A673 (cell line): Measurements from ENCODE around the gene AGXT2. TPM values are rescaled to one million over a fixed set of nuclear protein-coding genes. Genes with fewer than 3 reads are reported as not detected.

Experiments used
- BruUV-seq: library from RNA; stranded (reverse); fragments of 400-500 nt; replicated peaks from 2 replicates; lab custom pipeline; 2021; lab: Mats Ljungman, UMichigan
- CTCF ChIA-PET: fragments of 300-600 bp; sonication (Branson Sonifier 250); formaldehyde crosslinking; loops from one replicate; lab custom pipeline; 2022; ENCODE audit warnings: antibody characterized with exemption; lab: Charles Lee
- POLR2A ChIA-PET: fragments of 300-600 bp; sonication (Branson Sonifier 250); formaldehyde crosslinking; loops from one replicate; lab custom pipeline; 2022; ENCODE audit warnings: antibody characterized with exemption; ENCODE audit not compliant: low non-redundant PET; lab: Charles Lee
- DNase-seq: peaks from one replicate; pipeline ENCODE4 v3.0.0-alpha.2; 2015; ENCODE audit warnings: low spot score
- H3K27ac ChIP-seq: fragments of 200-600 bp; sonication (generic); 2 replicates; pipeline ENCODE4 v1.5.1; 2016; ENCODE audit warnings: mixed run types, low read depth, mild to moderate bottlenecking, mixed read lengths, antibody characterized with exemption, low read length; ENCODE audit not compliant: poor library complexity, severe bottlenecking
- H3K27me3 ChIP-seq: fragments of 200-600 bp; sonication (generic); replicated peaks from 2 replicates; pipeline ENCODE4 v1.6.1; 2017; ENCODE audit warnings: mixed run types, low read depth, mild to moderate bottlenecking, mixed read lengths, antibody characterized with exemption, low read length; ENCODE audit not compliant: insufficient read depth, poor library complexity
- H3K36me3 ChIP-seq: fragments of 200-600 bp; sonication (generic); 2 replicates; pipeline ENCODE4 v1.6.1; 2016; ENCODE audit warnings: mixed run types, mild to moderate bottlenecking, mixed read lengths, antibody characterized with exemption, low read length; ENCODE audit not compliant: insufficient read depth, poor library complexity, severe bottlenecking
- H3K4me1 ChIP-seq: fragments of 200-600 bp; sonication (generic); 2 replicates; pipeline ENCODE4 v1.6.1; 2017; ENCODE audit warnings: mixed run types, mild to moderate bottlenecking, mixed read lengths, antibody characterized with exemption, low read length; ENCODE audit not compliant: insufficient read depth, poor library complexity, severe bottlenecking
- H3K4me3 ChIP-seq: fragments of 200-600 bp; sonication (generic); 2 replicates; pipeline ENCODE4 v1.5.1; 2016; ENCODE audit warnings: low read depth, mixed run types, mild to moderate bottlenecking, mixed read lengths, low read length; ENCODE audit not compliant: poor library complexity, severe bottlenecking
- H3K9me3 ChIP-seq: fragments of 200-600 bp; sonication (generic); 2 replicates; pipeline ENCODE4 v1.6.1; 2016; ENCODE audit warnings: mixed run types, low read depth, mild to moderate bottlenecking, mixed read lengths, antibody characterized with exemption, low read length; ENCODE audit not compliant: poor library complexity, severe bottlenecking
- EZH2 ChIP-seq: fragments of 200-600 bp; sonication (generic); IDR thresholded peaks from 2 replicates; pipeline ENCODE4 v1.6.1; 2017; ENCODE audit warnings: borderline replicate concordance, low read depth, mild to moderate bottlenecking, mixed read lengths, antibody characterized with exemption, low read length; ENCODE audit not compliant: poor library complexity, severe bottlenecking
- intact Hi-C: fragments of 100-400 bp; cut with micrococcal nuclease; formaldehyde crosslinking; loops from one replicate; pipeline ENCODE4 v1.10.0; 2022; ENCODE audit not compliant: unreplicated experiment
- total RNA-seq: library from RNA; stranded (reverse); gene quantifications from 2 replicates; pipeline ENCODE4 v1.2.3, GENCODE V29; 2021
- TF ChIP-seq, protein P1 (sequence below): fragments of 300-800, 200-600 bp; sonication (generic); conservative IDR thresholded peaks from 2 replicates; pipeline ENCODE4 v1.5.1; 2017; ENCODE audit warnings: low read depth, mild to moderate bottlenecking, antibody characterized with exemption, low read length, moderate library complexity, mixed read lengths

AGXT2 gene
- total RNA-seq, 1 experiment from 2014 or later = not detected

DNA sequence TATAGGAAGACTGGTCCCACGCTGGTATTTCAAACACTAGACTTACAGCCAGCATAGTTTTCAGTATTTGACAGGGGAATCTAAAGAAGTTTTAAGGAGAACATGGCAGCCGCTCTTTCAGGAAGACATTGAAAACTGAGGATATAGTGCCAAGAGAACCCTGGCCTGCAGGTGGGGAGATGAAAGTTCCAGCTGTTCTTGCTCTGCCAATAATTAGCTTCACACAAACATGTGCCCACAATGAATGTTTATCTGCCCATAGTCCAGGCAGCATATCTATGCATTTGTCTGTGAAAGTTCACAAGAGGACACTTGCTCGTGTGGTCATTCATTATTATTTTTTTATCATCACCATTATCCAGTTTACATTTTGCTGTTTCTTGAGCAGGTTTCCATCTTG is 47.6 kb upstream of the AGXT2 start:
- peaks cover 3% of the 10 kb centered on the region for H3K27me3 ChIP-seq
- H3K36me3 ChIP-seq = no peaks in the 10 kb centered on the region
- H3K4me3 ChIP-seq = no peak overlapping the region
- H3K4me1 ChIP-seq = no peaks in the 10 kb centered on the region
- TF ChIP-seq, protein P1, sequence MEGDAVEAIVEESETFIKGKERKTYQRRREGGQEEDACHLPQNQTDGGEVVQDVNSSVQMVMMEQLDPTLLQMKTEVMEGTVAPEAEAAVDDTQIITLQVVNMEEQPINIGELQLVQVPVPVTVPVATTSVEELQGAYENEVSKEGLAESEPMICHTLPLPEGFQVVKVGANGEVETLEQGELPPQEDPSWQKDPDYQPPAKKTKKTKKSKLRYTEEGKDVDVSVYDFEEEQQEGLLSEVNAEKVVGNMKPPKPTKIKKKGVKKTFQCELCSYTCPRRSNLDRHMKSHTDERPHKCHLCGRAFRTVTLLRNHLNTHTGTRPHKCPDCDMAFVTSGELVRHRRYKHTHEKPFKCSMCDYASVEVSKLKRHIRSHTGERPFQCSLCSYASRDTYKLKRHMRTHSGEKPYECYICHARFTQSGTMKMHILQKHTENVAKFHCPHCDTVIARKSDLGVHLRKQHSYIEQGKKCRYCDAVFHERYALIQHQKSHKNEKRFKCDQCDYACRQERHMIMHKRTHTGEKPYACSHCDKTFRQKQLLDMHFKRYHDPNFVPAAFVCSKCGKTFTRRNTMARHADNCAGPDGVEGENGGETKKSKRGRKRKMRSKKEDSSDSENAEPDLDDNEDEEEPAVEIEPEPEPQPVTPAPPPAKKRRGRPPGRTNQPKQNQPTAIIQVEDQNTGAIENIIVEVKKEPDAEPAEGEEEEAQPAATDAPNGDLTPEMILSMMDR = no peak
- no peak for TF ChIP-seq EZH2
- H3K9me3 ChIP-seq = no peaks in the 10 kb centered on the region
- DNase-seq = no peak
- BruUV-seq = no TSS peak
- POLR2A ChIA-PET = no interaction called here
- intact Hi-C loops = loop anchor here (10.0 kb wide), 1 partner anchor 249 kb away; no protein-coding TSS in a partner anchor
- H3K27ac ChIP-seq = no peak overlapping the region
- CTCF ChIA-PET = no interaction called here

DNA sequence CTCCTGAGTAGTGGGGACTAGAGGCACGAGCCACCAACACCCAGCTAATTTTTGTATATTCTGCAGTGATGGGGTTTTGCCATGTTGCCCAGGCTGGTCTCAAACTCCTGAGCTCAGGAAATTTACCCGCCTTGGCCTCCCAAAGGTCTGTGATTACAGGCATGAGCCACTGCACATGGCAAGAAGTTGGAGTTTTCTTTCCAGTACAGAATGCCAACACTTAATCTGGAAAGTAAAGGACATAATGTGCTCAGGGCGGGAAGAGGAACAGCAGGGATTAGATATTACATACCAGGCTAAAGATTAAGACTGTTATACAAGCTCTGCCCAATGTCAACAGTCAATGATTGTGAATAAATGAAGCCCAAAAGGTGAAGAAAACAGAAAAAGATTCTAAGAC is 47.2 kb upstream of the AGXT2 start:
- TF ChIP-seq, protein P1 = no peak
- TF ChIP-seq EZH2 = no peak
- Histone ChIP-seq H3K27me3 (peaks cover 3% of the 10 kb centered on the region), H3K9me3 (no peaks in the 10 kb centered on the region), H3K27ac (no peak overlapping the region), H3K36me3 (no peaks in the 10 kb centered on the region), H3K4me3 (no peak overlapping the region), H3K4me1 (no peaks in the 10 kb centered on the region)
- intact Hi-C loops = loop anchor here (5.0 to 10.0 kb wide), 2 partner anchors 107 to 250 kb away; no protein-coding TSS in a partner anchor
- BruUV-seq = no TSS peak
- no peak for DNase-seq
- ChIA-PET CTCF (no interaction called here), POLR2A (no interaction called here)

DNA sequence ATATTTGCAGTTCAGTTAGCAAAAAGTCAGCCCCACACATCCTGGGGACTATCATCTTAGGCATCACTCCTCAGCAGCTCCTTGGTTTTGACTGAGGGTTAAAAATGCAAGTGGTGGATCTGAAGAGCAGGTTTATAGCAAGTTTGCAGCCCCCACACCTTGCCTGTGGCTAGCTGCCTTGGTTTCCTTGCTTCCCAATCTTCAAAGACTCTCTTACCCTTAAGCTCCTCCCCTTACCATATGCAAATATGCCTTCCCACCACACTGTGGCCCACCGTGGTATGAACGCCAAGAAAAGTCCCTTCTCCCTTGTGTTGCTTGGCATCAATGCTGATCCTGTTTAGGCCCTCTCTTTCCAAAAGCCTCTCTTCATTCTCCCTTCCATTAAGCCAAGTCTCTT is 45.0 kb upstream of the AGXT2 start:
- Histone ChIP-seq H3K9me3 (no peaks in the 10 kb centered on the region), H3K27me3 (no peaks in the 10 kb centered on the region), H3K36me3 (no peaks in the 10 kb centered on the region), H3K4me3 (no peak overlapping the region), H3K27ac (no peak overlapping the region), H3K4me1 (no peaks in the 10 kb centered on the region)
- no TSS peak for BruUV-seq
- intact Hi-C loops = loop anchor here (5.0 to 10.0 kb wide), 2 partner anchors 110 to 252 kb away; no protein-coding TSS in a partner anchor
- ChIA-PET CTCF (no interaction called here), POLR2A (no interaction called here)
- no peak for DNase-seq
- no peak for TF ChIP-seq EZH2
- TF ChIP-seq, protein P1 = no peak
